Stimulated activated CD4-positive, alpha-beta T cell treated with anti-CD3 and anti-CD28 coated beads, Interleukin-2, amount 100 ng/mL, for 48 hours (primary cell): ENCODE measurements around the gene STMN1.

Experiments used
- DNase-seq, 2 donors: peaks; one replicate each; pipeline ENCODE4 v3.0.0-alpha.2; 2020

The STMN1 gene

GRCh38 chr1:25918615-25919014, 12.4 kb upstream of the STMN1 start:
- DNase-seq, result no peak

GRCh38 chr1:25917996-25918395, 11.8 kb upstream of the STMN1 start:
- DNase-seq, result no peak

GRCh38 chr1:25916460-25916859, 10.2 kb upstream of the STMN1 start:
- DNase-seq, result no peak

GRCh38 chr1:25914074-25914995, 8.1 kb upstream of the STMN1 start:
- DNase-seq, result no peak

GRCh38 chr1:25913206-25913605, 7.0 kb upstream of the STMN1 start:
- DNase-seq, result no peak

GRCh38 chr1:25912076-25912831, 6.0 kb upstream of the STMN1 start:
- DNase-seq, result no peak

GRCh38 chr1:25911162-25911561, 4.9 kb upstream of the STMN1 start:
- no peak for DNase-seq

- DNase-seq, result no peak
Measured at GRCh38 chr1:25909040-25909439, 2.8 kb upstream of the STMN1 start.

GRCh38 chr1:25908161-25908560, 1.9 kb upstream of the STMN1 start:
- no peak for DNase-seq

GRCh38 chr1:25907601-25908000, 1.4 kb upstream of the STMN1 start:
- DNase-seq, result no peak

- DNase-seq, result peak in 1 of 2 donors; percentile 12
Measured at GRCh38 chr1:25906644-25907300, 553 bp upstream of the STMN1 start.

- peak; percentile 96 for DNase-seq
Measured at GRCh38 chr1:25904943-25905679, 1.1 kb downstream of the STMN1 start.

- no peak for DNase-seq
Measured at GRCh38 chr1:25903986-25904385, 2.2 kb downstream of the STMN1 start.

- no peak for DNase-seq
Measured at GRCh38 chr1:25902462-25902861, 3.8 kb downstream of the STMN1 start.

- no peak for DNase-seq
Measured at GRCh38 chr1:25900219-25900618, 6.0 kb downstream of the STMN1 start.

GRCh38 chr1:25899792-25900191, 6.4 kb downstream of the STMN1 start:
- no peak for DNase-seq

GRCh38 chr1:25898223-25899015, 7.8 kb downstream of the STMN1 start:
- DNase-seq, result no peak

- DNase-seq, result no peak
Measured at GRCh38 chr1:25897754-25898153, 8.5 kb downstream of the STMN1 start.

GRCh38 chr1:25896266-25896665, 10.0 kb downstream of the STMN1 start:
- no peak for DNase-seq

- peak; percentile 86 to 87 for DNase-seq
Measured at GRCh38 chr1:25895365-25895990, 10.7 kb downstream of the STMN1 start.

GRCh38 chr1:25893116-25893515, 13.1 kb downstream of the STMN1 start:
- no peak for DNase-seq
